Measurements from ENCODE around the gene NCKAP5. TPM values are rescaled to one million over a fixed set of nuclear protein-coding genes. Genes with fewer than 3 reads are reported as not detected.

Gene NCKAP5
- total and polyA plus RNA-seq, 2 of the 13 experiments (the other 11 are each of a cell fraction or from before 2014, with no cell fraction given), result 0.01 TPM; not detected in 1

GRCh38 chr2:133433455-133434451 is 134.5 kb downstream of the NCKAP5 start:
- no peak overlapping the region for H3K4me2 ChIP-seq (ENCODE audit: low read depth, low read length)
- FAIRE-seq (no peak), DNase-seq (ENCODE audit: low spot score) (no peak), ATAC-seq (no peak)
- intact Hi-C loops (cut with micrococcal nuclease; ENCODE audit: unreplicated experiment) (no loop called here), in situ Hi-C loops (cut with HindIII; ENCODE audit: extremely low pct_ligation_motif_present, low pct_unique_long_range_greater_than_20kb) (no loop called here)
- CTCF ChIA-PET (ENCODE audit: low intra/inter-chr PET ratio, low total read pairs), result no interaction called here
- H4K20me1 ChIP-seq (ENCODE audit: insufficient read depth, low read length), result no peaks in the 10 kb centered on the region
- H3K9me3 ChIP-seq (ENCODE audit: low read length), result no peaks in the 10 kb centered on the region
- H3K4me3 ChIP-seq (replicated peaks in 1 of 3; ENCODE audit: insufficient read depth in 1 of 3, low read depth in 2 of 3, low read length in 3 of 3), result no peak overlapping the region
- no peaks in the 10 kb centered on the region for H3K27me3 ChIP-seq (ENCODE audit: control insufficient read depth in 1 of 2, insufficient read depth in 2 of 2, low read length in 2 of 2)
- BruUV-seq (replicated peaks), result no TSS peak
- no peak overlapping the region for H3K27ac ChIP-seq (ENCODE audit: extremely low read length, insufficient read depth, low read length)
- H3K4me1 ChIP-seq (ENCODE audit: insufficient read depth, low read length), result no peaks in the 10 kb centered on the region
- H3K79me2 ChIP-seq (ENCODE audit: insufficient read depth, low read length), result no peaks in the 10 kb centered on the region
- H3K9ac ChIP-seq (ENCODE audit: insufficient read depth, low read depth, low read length), result no peak overlapping the region
- no peaks in the 10 kb centered on the region for H3K36me3 ChIP-seq (replicated peaks in 1 of 2; ENCODE audit: control insufficient read depth in 1 of 2, insufficient read depth in 2 of 2, low read length in 2 of 2)
- TF ChIP-seq BRCA1 (CRISPR knock-in tag; IDR thresholded peaks at IDR 0.05), result no peak
- TF ChIP-seq EZH2 (conservative IDR thresholded peaks at IDR 0.05; ENCODE audit: low read depth, low read length), result no peak
- TF ChIP-seq LCORL (IDR thresholded peaks at IDR 0.05), result no peak
- TF ChIP-seq LCORL (CRISPR knock-in tag; IDR thresholded peaks at IDR 0.05), result no peak
- TF ChIP-seq ZFP36L1 (CRISPR knock-in tag; IDR thresholded peaks at IDR 0.05), result no peak
- no peak for TF ChIP-seq PCBP2 (optimal IDR thresholded peaks at IDR 0.05; ENCODE audit: low read depth, low read length, poor library complexity, severe bottlenecking)
- TF ChIP-seq ZNF3 (CRISPR knock-in tag; IDR thresholded peaks at IDR 0.05), result no peak
- TF ChIP-seq FOXK2 (IDR thresholded peaks at IDR 0.05), result no peak
- TF ChIP-seq TAF1 (CRISPR knock-in tag; IDR thresholded peaks at IDR 0.05), result no peak
- no peak for TF ChIP-seq U2AF2 (IDR thresholded peaks at IDR 0.05; ENCODE audit: low read depth, low read length)
- no peak for TF ChIP-seq TBP (CRISPR knock-in tag; IDR thresholded peaks at IDR 0.05)
- TF ChIP-seq, protein P1, sequence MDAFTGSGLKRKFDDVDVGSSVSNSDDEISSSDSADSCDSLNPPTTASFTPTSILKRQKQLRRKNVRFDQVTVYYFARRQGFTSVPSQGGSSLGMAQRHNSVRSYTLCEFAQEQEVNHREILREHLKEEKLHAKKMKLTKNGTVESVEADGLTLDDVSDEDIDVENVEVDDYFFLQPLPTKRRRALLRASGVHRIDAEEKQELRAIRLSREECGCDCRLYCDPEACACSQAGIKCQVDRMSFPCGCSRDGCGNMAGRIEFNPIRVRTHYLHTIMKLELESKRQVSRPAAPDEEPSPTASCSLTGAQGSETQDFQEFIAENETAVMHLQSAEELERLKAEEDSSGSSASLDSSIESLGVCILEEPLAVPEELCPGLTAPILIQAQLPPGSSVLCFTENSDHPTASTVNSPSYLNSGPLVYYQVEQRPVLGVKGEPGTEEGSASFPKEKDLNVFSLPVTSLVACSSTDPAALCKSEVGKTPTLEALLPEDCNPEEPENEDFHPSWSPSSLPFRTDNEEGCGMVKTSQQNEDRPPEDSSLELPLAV (CRISPR knock-in tag; conservative IDR thresholded peaks at IDR 0.05; ENCODE audit: low read depth), result no peak
- no peak for TF ChIP-seq SPEN (CRISPR knock-in tag; IDR thresholded peaks at IDR 0.05; ENCODE audit: low read depth)
- POLR2A ChIA-PET, result no interaction called here
- WGBS (ENCODE audit: low lambda C conversion rate), result 5% methylated on average over 5 of the region's 5 CpGs
- no peak overlapping the region for H2AFZ ChIP-seq (ENCODE audit: low read length)

Data from HepG2 (cell line).